Measurements from ENCODE around the gene ZNF774. TPM values are rescaled to one million over a fixed set of nuclear protein-coding genes. Genes with fewer than 3 reads are reported as not detected.

The ZNF774 gene
- total RNA-seq, 2 experiments from 2014 or later = 1.1 to 2.1 TPM

Other genes with a start within 250 kb of the ZNF774 start
- 100 to 1,000 TPM; 332 to 349 TPM for gene IDH2, start 249.8 kb upstream of the ZNF774 start, total RNA-seq
- gene SEMA4B, start 151.0 kb upstream of the ZNF774 start, total RNA-seq = 10 to 100 TPM; 23.4 to 26.7 TPM
- 10 to 100 TPM; 75.4 to 83.5 TPM for gene CIB1, start 118.3 kb upstream of the ZNF774 start, total RNA-seq
- 1 to 10 TPM; 9.8 to 10.0 TPM for gene GDPGP1, start 118.1 kb upstream of the ZNF774 start, total RNA-seq
- under 1 TPM; 0.45 to 0.87 TPM for gene TTLL13, start 102.7 kb upstream of the ZNF774 start, total RNA-seq
- gene NGRN, start 86.6 kb upstream of the ZNF774 start, total RNA-seq = 10 to 100 TPM; 28.5 to 30.0 TPM
- gene IQGAP1, start 36.0 kb downstream of the ZNF774 start, total RNA-seq = 100 to 1,000 TPM; 222 to 296 TPM
- gene CRTC3, start 177.6 kb downstream of the ZNF774 start, total RNA-seq = 10 to 100 TPM; 85.1 to 90.7 TPM

Measured in activated CD4-positive, alpha-beta T cell treated with anti-CD3 and anti-CD28 coated beads, Interleukin-2, amount 10 ng/mL, durations not matched to agents 7 days and 5 days (primary cell).